ENCODE data around the gene APCDD1.

Gene APCDD1

DNA sequence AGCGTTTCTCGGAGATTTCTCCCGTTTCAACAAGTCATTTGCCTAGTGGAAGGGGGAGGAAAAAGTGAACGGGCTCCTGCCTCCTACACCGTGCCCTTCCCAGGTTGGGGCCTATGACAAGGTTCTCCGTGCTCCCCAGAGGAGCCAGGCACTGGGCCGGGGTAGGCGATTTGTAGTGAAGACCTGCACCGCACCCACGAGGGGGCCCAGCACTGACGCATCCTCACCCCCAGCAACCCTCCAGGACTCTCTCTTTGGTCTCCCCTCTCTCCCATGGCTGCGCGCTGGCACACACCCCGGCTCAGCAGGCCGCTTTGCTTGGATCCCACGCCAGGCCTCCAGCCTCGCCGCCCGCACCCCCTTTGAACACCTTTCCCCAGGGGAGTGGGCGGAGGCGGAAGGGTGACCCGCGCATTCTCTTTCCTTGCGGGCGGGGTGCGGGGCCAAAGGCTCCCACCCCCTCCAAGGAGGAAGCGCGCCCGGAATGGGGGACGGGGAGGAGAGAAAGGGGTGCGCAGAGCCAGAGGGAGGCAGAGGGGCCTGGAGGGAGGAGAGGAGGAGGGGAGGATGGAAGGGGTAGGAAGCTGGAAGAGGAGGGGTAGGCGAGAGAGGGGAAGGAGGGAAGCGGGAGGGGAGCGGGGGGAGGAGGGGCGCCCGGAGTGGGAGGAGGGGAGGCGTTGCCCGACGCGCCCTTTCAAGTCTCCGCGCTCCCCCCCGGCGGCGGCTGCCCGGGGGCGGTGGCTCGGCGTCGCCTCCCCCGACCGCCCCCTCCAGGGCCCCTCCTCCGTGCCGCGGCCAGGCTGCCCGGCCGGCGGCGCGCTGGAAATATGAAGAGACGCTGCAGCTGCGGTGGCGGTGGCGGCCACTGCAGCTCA lies at the start of gene APCDD1:
TSS of gene APCDD1 (plus strand) at position 830 of the 875 bp plus-strand sequence. CDS start 347 bp downstream, outside the sequence.
- ATAC-seq = no peak
- TF ChIP-seq, protein P1, sequence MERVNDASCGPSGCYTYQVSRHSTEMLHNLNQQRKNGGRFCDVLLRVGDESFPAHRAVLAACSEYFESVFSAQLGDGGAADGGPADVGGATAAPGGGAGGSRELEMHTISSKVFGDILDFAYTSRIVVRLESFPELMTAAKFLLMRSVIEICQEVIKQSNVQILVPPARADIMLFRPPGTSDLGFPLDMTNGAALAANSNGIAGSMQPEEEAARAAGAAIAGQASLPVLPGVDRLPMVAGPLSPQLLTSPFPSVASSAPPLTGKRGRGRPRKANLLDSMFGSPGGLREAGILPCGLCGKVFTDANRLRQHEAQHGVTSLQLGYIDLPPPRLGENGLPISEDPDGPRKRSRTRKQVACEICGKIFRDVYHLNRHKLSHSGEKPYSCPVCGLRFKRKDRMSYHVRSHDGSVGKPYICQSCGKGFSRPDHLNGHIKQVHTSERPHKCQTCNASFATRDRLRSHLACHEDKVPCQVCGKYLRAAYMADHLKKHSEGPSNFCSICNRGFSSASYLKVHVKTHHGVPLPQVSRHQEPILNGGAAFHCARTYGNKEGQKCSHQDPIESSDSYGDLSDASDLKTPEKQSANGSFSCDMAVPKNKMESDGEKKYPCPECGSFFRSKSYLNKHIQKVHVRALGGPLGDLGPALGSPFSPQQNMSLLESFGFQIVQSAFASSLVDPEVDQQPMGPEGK (CRISPR knock-in tag; IDR thresholded peaks at IDR 0.05; ENCODE audit: borderline replicate concordance) = no peak
- TF ChIP-seq, protein P2, sequence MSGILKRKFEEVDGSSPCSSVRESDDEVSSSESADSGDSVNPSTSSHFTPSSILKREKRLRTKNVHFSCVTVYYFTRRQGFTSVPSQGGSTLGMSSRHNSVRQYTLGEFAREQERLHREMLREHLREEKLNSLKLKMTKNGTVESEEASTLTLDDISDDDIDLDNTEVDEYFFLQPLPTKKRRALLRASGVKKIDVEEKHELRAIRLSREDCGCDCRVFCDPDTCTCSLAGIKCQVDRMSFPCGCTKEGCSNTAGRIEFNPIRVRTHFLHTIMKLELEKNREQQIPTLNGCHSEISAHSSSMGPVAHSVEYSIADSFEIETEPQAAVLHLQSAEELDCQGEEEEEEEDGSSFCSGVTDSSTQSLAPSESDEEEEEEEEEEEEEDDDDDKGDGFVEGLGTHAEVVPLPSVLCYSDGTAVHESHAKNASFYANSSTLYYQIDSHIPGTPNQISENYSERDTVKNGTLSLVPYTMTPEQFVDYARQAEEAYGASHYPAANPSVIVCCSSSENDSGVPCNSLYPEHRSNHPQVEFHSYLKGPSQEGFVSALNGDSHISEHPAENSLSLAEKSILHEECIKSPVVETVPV (CRISPR knock-in tag; IDR thresholded peaks at IDR 0.05) = no peak
- TF ChIP-seq ZC3H10 (CRISPR knock-in tag; IDR thresholded peaks at IDR 0.05) = no peak

DNA sequence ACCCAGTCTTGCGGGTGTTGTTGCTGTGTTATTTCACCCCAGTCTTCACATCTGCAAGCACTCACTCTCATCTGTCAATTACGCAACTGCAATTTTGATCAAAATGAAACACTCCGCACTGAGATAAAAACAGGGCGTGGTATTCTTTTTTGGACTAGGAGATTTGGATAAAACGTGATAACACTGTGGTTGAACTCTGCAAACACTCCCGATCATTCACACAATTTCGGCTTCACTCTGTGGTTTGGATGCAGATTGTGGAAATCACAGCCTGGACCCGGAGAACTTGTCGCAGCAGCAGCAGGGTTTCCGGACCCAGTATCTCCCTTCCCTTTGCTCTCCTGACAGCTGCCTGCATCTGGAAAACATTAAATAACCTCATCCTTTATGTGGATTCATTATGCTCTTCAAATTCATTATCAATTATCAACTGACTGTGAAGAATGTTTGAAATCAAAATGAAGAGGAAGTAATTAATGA lies 49.4 kb upstream of the APCDD1 start:
- no peak for ATAC-seq
- TF ChIP-seq TCF4 (CRISPR knock-in tag; IDR thresholded peaks at IDR 0.05; ENCODE audit: borderline replicate concordance) (no peak), ZNF8 (CRISPR knock-in tag; IDR thresholded peaks at IDR 0.05) (no peak), ZNF70 (CRISPR knock-in tag; IDR thresholded peaks at IDR 0.05) (no peak), ZFP3 (CRISPR knock-in tag; IDR thresholded peaks at IDR 0.05) (no peak), RARB (CRISPR knock-in tag; IDR thresholded peaks at IDR 0.05) (no peak), ZFP30 (CRISPR knock-in tag; IDR thresholded peaks at IDR 0.05) (no peak)
- TF ChIP-seq, protein P3, sequence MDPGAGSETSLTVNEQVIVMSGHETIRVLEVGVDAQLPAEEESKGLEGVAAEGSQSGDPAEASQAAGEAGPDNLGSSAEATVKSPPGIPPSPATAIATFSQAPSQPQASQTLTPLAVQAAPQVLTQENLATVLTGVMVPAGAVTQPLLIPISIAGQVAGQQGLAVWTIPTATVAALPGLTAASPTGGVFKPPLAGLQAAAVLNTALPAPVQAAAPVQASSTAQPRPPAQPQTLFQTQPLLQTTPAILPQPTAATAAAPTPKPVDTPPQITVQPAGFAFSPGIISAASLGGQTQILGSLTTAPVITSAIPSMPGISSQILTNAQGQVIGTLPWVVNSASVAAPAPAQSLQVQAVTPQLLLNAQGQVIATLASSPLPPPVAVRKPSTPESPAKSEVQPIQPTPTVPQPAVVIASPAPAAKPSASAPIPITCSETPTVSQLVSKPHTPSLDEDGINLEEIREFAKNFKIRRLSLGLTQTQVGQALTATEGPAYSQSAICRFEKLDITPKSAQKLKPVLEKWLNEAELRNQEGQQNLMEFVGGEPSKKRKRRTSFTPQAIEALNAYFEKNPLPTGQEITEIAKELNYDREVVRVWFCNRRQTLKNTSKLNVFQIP (CRISPR knock-in tag; IDR thresholded peaks at IDR 0.05; ENCODE audit: borderline replicate concordance, low read depth) = no peak

DNA sequence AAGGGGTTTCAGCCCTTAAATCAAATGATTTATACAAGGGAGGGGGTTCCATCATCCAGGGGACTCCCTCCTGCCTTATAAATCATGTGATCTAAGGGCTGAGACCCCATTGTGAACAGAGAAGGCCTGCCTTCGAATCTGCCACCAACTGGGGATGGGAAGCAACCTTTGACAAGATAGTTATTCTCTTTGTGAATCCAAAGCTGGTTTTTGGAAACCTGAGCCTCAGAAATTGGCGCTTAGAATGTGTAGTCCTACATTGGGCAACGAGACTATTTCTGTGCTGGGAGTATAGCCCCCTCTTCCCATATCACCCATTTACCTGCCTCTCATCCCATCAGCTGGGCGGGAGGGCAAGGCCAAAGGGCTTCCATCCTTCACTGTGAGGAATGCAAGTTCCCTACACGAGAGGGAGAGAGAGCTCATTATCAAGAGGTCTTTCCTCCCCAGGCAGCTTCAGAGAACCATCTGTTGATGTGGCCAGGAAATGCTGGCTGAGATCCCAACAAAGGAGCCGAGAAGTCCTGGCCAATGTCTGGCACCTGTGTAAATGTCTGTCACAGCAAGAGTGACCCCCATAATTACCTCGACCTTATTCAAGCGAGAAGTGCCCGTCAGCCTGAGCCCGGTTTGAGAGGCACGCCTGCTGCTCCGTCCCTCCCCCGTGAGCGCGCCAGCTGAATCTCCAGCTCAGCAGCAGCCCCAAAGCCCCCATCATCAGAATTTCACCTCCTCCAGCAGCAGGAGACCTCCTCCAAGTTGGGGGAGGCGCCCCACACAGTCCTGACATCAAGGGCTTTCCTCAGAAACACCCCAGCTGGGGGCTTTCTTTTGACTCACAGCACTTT lies 48.4 kb upstream of the APCDD1 start:
- no peak for ATAC-seq
- no peak for TF ChIP-seq SNAI2 (CRISPR knock-in tag; IDR thresholded peaks at IDR 0.05)
- TF ChIP-seq, protein P4, sequence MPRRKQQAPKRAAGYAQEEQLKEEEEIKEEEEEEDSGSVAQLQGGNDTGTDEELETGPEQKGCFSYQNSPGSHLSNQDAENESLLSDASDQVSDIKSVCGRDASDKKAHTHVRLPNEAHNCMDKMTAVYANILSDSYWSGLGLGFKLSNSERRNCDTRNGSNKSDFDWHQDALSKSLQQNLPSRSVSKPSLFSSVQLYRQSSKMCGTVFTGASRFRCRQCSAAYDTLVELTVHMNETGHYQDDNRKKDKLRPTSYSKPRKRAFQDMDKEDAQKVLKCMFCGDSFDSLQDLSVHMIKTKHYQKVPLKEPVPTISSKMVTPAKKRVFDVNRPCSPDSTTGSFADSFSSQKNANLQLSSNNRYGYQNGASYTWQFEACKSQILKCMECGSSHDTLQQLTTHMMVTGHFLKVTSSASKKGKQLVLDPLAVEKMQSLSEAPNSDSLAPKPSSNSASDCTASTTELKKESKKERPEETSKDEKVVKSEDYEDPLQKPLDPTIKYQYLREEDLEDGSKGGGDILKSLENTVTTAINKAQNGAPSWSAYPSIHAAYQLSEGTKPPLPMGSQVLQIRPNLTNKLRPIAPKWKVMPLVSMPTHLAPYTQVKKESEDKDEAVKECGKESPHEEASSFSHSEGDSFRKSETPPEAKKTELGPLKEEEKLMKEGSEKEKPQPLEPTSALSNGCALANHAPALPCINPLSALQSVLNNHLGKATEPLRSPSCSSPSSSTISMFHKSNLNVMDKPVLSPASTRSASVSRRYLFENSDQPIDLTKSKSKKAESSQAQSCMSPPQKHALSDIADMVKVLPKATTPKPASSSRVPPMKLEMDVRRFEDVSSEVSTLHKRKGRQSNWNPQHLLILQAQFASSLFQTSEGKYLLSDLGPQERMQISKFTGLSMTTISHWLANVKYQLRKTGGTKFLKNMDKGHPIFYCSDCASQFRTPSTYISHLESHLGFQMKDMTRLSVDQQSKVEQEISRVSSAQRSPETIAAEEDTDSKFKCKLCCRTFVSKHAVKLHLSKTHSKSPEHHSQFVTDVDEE (CRISPR knock-in tag; IDR thresholded peaks at IDR 0.05) = no peak
- TF ChIP-seq, protein P1 (CRISPR knock-in tag; IDR thresholded peaks at IDR 0.05; ENCODE audit: borderline replicate concordance) = no peak
- TF ChIP-seq BACH2 (CRISPR knock-in tag; IDR thresholded peaks at IDR 0.05; ENCODE audit: borderline replicate concordance) = no peak
- TF ChIP-seq ZFP30 (CRISPR knock-in tag; IDR thresholded peaks at IDR 0.05) = no peak
- no peak for TF ChIP-seq GLIS3 (CRISPR knock-in tag; IDR thresholded peaks at IDR 0.05)
- no peak for TF ChIP-seq OSR1 (CRISPR knock-in tag; IDR thresholded peaks at IDR 0.05)
- TF ChIP-seq PPARA (CRISPR knock-in tag; IDR thresholded peaks at IDR 0.05; ENCODE audit: borderline replicate concordance) = no peak
- TF ChIP-seq ESRRG (CRISPR knock-in tag; IDR thresholded peaks at IDR 0.05) = no peak
- TF ChIP-seq ZC3H10 (CRISPR knock-in tag; IDR thresholded peaks at IDR 0.05) = no peak
- TF ChIP-seq ZNF70 (CRISPR knock-in tag; IDR thresholded peaks at IDR 0.05) = no peak
- TF ChIP-seq, protein P3 (CRISPR knock-in tag; IDR thresholded peaks at IDR 0.05; ENCODE audit: borderline replicate concordance, low read depth) = no peak
- TF ChIP-seq TOX (CRISPR knock-in tag; IDR thresholded peaks at IDR 0.05; ENCODE audit: borderline replicate concordance) = no peak
- no peak for TF ChIP-seq ZNF8 (CRISPR knock-in tag; IDR thresholded peaks at IDR 0.05)
- TF ChIP-seq TCF4 (CRISPR knock-in tag; IDR thresholded peaks at IDR 0.05; ENCODE audit: borderline replicate concordance) = no peak
- TF ChIP-seq CSDC2 (CRISPR knock-in tag; IDR thresholded peaks at IDR 0.05) = no peak
- TF ChIP-seq, protein P2 (CRISPR knock-in tag; IDR thresholded peaks at IDR 0.05) = no peak
- TF ChIP-seq ARNTL (CRISPR knock-in tag; IDR thresholded peaks at IDR 0.05; ENCODE audit: borderline replicate concordance, low read depth) = no peak
- no peak for TF ChIP-seq RARB (CRISPR knock-in tag; IDR thresholded peaks at IDR 0.05)

Data from SK-N-SH treated with all-trans-retinoic acid at 6 μM for 48 hours (cell line).